Osteocyte (in vitro differentiated cells): Measurements from ENCODE around the gene FANCC. TPM values are rescaled to one million over a fixed set of nuclear protein-coding genes. Genes with fewer than 3 reads are reported as not detected.

Source experiments
- DNase-seq: peaks from one replicate; pipeline ENCODE4 v3.0.0; 2021; ENCODE audit warnings: mixed read lengths; ENCODE audit not compliant: unreplicated experiment; ENCODE audit errors: extremely low spot score
- H3K27ac Mint-ChIP-seq: one replicate; pipeline ENCODE4 v1.8.0; 2021; ENCODE audit warnings: mild to moderate bottlenecking, mixed read lengths; ENCODE audit not compliant: unreplicated experiment
- H3K27me3 Mint-ChIP-seq: one replicate; pipeline ENCODE4 v1.8.0; 2021; ENCODE audit warnings: mixed read lengths; ENCODE audit not compliant: unreplicated experiment
- H3K36me3 Mint-ChIP-seq: one replicate; pipeline ENCODE4 v1.8.0; 2021; ENCODE audit warnings: mixed read lengths; ENCODE audit not compliant: unreplicated experiment
- H3K4me1 Mint-ChIP-seq: one replicate; pipeline ENCODE4 v1.8.0; 2021; ENCODE audit warnings: mixed read lengths; ENCODE audit not compliant: unreplicated experiment
- H3K4me3 Mint-ChIP-seq: one replicate; pipeline ENCODE4 v1.8.0; 2021; ENCODE audit warnings: mild to moderate bottlenecking, moderate library complexity, mixed read lengths; ENCODE audit not compliant: unreplicated experiment
- H3K9me3 Mint-ChIP-seq: one replicate; pipeline ENCODE4 v1.8.0; 2021; ENCODE audit warnings: mixed read lengths; ENCODE audit not compliant: unreplicated experiment
- total RNA-seq: library from RNA; stranded (reverse); gene quantifications from 2 replicates; pipeline ENCODE4 v1.2.1, GENCODE V29; 2021
- TF ChIP-seq, protein P1 (sequence below): fragments of 200-600 bp; sonication (generic); IDR thresholded peaks from 2 replicates; pipeline ENCODE4 v1.5.0; 2021; ENCODE audit warnings: antibody characterized with exemption, mild to moderate bottlenecking, moderate library complexity

Gene FANCC
- total RNA-seq, 1 donor from 2014 or later: 12.3 TPM

DNA sequence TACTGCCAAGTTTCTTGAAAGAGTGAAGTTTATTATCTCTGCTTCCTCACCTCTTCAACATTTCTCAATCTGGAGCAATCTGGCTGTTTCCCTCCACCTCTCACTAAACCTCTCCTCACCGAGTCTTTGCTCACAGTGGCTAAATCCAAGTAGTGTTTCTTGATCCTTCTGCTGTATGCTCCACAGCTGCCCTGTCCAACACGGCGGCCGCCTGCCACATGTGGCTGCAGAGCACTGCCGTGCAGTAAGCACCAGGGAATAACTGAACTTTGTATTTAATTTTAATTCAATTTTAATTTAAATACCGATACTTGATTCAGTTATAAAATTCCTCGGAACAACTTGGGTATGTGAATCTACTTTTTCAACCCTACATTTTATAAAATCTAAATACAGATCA is 80.2 kb downstream of the FANCC start:
- peaks cover 3% of the 10 kb centered on the region for H3K36me3 Mint-ChIP-seq
- no peaks in the 10 kb centered on the region for H3K27me3 Mint-ChIP-seq
- H3K27ac Mint-ChIP-seq: no peak overlapping the region
- H3K9me3 Mint-ChIP-seq: no peaks in the 10 kb centered on the region
- H3K4me1 Mint-ChIP-seq: no peaks in the 10 kb centered on the region
- TF ChIP-seq, protein P1, sequence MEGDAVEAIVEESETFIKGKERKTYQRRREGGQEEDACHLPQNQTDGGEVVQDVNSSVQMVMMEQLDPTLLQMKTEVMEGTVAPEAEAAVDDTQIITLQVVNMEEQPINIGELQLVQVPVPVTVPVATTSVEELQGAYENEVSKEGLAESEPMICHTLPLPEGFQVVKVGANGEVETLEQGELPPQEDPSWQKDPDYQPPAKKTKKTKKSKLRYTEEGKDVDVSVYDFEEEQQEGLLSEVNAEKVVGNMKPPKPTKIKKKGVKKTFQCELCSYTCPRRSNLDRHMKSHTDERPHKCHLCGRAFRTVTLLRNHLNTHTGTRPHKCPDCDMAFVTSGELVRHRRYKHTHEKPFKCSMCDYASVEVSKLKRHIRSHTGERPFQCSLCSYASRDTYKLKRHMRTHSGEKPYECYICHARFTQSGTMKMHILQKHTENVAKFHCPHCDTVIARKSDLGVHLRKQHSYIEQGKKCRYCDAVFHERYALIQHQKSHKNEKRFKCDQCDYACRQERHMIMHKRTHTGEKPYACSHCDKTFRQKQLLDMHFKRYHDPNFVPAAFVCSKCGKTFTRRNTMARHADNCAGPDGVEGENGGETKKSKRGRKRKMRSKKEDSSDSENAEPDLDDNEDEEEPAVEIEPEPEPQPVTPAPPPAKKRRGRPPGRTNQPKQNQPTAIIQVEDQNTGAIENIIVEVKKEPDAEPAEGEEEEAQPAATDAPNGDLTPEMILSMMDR: no peak
- DNase-seq: no peak
- no peak overlapping the region for H3K4me3 Mint-ChIP-seq

DNA sequence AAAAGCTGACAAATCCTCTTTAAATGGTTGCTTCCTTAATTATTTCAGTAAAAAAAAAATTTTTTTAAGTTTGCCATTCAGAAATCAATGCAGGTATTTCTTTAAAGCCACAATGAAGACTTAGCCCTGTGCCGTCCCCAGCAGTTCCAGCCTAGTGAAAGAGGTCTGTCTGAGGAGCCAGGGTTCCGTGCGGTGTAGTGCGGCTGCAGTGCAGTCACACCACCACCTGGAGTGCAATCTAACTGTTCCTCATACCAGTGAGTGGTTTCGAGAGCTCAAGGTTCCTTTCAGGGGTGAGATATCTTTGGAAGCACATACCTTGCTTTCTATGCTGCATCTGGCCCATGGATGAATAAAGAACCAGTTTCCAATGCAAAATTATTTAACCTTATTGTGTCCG is 87.5 kb downstream of the FANCC start:
- Mint-ChIP-seq H3K4me1 (peaks cover 12% of the 10 kb centered on the region), H3K4me3 (no peak overlapping the region), H3K27ac (no peak overlapping the region), H3K27me3 (no peaks in the 10 kb centered on the region), H3K36me3 (peaks cover 7% of the 10 kb centered on the region), H3K9me3 (no peaks in the 10 kb centered on the region)
- DNase-seq: no peak
- TF ChIP-seq, protein P1: no peak

DNA sequence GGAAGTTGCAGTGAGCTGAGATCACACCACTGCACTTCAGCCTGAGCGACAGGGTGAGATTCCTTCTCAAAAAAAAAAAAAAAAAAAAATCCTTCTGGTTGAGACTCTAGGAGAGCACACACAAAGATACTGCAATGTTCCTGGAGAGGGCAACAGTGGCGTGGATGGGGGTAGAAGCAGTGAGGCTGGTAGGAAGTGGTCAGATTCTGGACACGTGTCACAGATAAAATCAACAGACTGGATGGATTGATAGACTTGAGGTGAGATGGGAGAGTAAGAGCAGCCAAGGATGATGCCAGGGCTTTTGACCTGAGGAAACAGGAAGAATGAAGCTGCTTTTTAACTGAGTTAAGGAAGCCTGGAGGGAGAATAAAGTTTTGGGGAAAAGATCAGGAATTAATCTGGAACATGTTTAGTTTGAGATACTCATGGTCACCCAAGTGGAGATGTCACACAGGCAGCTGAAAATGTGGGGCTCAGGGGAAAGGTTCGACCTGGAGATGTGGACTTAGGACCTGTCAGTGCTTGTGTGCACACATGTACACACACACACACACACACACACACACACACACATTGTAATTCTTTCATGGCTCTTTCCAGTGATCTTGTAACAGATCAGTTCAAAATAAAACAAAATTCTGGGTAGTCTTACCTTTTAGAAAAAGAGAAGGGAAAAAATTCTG is 88.1 kb downstream of the FANCC start:
- H3K36me3 Mint-ChIP-seq: peaks cover 7% of the 10 kb centered on the region
- H3K9me3 Mint-ChIP-seq: no peaks in the 10 kb centered on the region
- no peak for DNase-seq
- peaks cover 12% of the 10 kb centered on the region for H3K4me1 Mint-ChIP-seq
- H3K27me3 Mint-ChIP-seq: no peaks in the 10 kb centered on the region
- TF ChIP-seq, protein P1: no peak
- no peak overlapping the region for H3K27ac Mint-ChIP-seq
- H3K4me3 Mint-ChIP-seq: no peak overlapping the region

- TF ChIP-seq, protein P1: no peak
- H3K36me3 Mint-ChIP-seq: peaks cover 7% of the 10 kb centered on the region
- no peaks in the 10 kb centered on the region for H3K9me3 Mint-ChIP-seq
- no peak overlapping the region for H3K27ac Mint-ChIP-seq
- no peaks in the 10 kb centered on the region for H3K27me3 Mint-ChIP-seq
- peaks cover 12% of the 10 kb centered on the region for H3K4me1 Mint-ChIP-seq
- no peak for DNase-seq
- H3K4me3 Mint-ChIP-seq: no peak overlapping the region
These were observed 90.6 kb downstream of the FANCC start for GRCh38 chr9:95226921-95227320.

GRCh38 chr9:95225726-95226106 is 91.8 kb downstream of the FANCC start:
- TF ChIP-seq, protein P1: no peak
- Mint-ChIP-seq H3K36me3 (peaks cover 4% of the 10 kb centered on the region), H3K4me3 (no peak overlapping the region), H3K27ac (no peak overlapping the region), H3K9me3 (no peaks in the 10 kb centered on the region), H3K27me3 (no peaks in the 10 kb centered on the region), H3K4me1 (peaks cover 12% of the 10 kb centered on the region)
- DNase-seq: no peak
